Breast epithelium (tissue), 3 donors: ENCODE measurements around the gene RNF135.

Source experiments
- POLR2A ChIP-seq: fragments of 450-650 bp; IDR thresholded peaks from one replicate; pipeline ENCODE4 v1.6.1; 2016; ENCODE audit warnings: antibody characterized with exemption, mild to moderate bottlenecking, moderate library complexity
- TF ChIP-seq, protein P1 (sequence below), 3 donors: fragments of 450-650 bp; IDR thresholded peaks; one replicate each; pipeline ENCODE4 v1.5.1; 2016 to 2017; ENCODE audit warnings: antibody characterized with exemption in 3 of 3, mild to moderate bottlenecking in 3 of 3, moderate library complexity in 3 of 3

DNA sequence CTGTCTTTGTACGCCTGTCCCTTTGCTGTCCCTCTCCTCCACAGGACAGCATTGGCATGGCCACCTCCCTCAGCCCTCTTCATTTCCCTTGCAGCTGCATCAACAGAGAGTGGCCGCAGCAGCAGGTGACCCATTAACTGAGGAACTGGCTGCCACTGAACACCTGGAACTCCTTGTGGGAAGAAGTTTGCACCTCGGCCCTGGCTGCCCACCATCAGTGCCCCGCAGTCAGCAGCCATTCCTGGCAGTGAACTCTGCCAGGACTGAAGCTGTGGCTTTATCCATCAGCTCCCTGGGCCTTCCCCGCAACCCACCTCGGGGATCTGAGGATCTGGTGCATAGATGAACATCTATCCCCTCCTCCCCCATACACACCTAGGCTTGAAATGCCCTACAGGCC is 13.1 kb upstream of the RNF135 start:
- TF ChIP-seq, protein P1, sequence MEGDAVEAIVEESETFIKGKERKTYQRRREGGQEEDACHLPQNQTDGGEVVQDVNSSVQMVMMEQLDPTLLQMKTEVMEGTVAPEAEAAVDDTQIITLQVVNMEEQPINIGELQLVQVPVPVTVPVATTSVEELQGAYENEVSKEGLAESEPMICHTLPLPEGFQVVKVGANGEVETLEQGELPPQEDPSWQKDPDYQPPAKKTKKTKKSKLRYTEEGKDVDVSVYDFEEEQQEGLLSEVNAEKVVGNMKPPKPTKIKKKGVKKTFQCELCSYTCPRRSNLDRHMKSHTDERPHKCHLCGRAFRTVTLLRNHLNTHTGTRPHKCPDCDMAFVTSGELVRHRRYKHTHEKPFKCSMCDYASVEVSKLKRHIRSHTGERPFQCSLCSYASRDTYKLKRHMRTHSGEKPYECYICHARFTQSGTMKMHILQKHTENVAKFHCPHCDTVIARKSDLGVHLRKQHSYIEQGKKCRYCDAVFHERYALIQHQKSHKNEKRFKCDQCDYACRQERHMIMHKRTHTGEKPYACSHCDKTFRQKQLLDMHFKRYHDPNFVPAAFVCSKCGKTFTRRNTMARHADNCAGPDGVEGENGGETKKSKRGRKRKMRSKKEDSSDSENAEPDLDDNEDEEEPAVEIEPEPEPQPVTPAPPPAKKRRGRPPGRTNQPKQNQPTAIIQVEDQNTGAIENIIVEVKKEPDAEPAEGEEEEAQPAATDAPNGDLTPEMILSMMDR (IDR thresholded peaks at IDR 0.05), result no peak
- TF ChIP-seq POLR2A, result no peak
